Eye (tissue), 1 donor: ENCODE measurements around the gene IRAG1.
A peak's percentile ranks its signal among the peaks of the same experiment; 100 is the strongest.

ENCODE experiments used
- DNase-seq: peaks from one replicate; pipeline ENCODE4 v3.0.0-alpha.2; 2015

The IRAG1 gene

GRCh38 chr11:10664496-10664895 is 29.1 kb downstream of the IRAG1 start:
- DNase-seq = no peak

GRCh38 chr11:10663990-10664389 is 29.6 kb downstream of the IRAG1 start:
- DNase-seq = no peak

GRCh38 chr11:10663365-10663764 is 30.2 kb downstream of the IRAG1 start:
- DNase-seq = no peak

- no peak for DNase-seq
Measured at GRCh38 chr11:10660323-10660722, 33.2 kb downstream of the IRAG1 start.

GRCh38 chr11:10659339-10660216 is 34.0 kb downstream of the IRAG1 start:
- no peak for DNase-seq

- DNase-seq = no peak
Measured at GRCh38 chr11:10658621-10659338, 34.8 kb downstream of the IRAG1 start.

- no peak for DNase-seq
Measured at GRCh38 chr11:10657308-10658271, 36.0 kb downstream of the IRAG1 start.

GRCh38 chr11:10655943-10656576 is 37.5 kb downstream of the IRAG1 start:
- DNase-seq = no peak

- DNase-seq = no peak
Measured at GRCh38 chr11:10655227-10655626, 38.3 kb downstream of the IRAG1 start.

GRCh38 chr11:10654811-10655150 is 38.8 kb downstream of the IRAG1 start:
- DNase-seq = no peak

- peak; percentile 60 for DNase-seq
Measured at GRCh38 chr11:10653946-10654810, 39.4 kb downstream of the IRAG1 start.

GRCh38 chr11:10653261-10653660 is 40.3 kb downstream of the IRAG1 start:
- DNase-seq = no peak

- DNase-seq = no peak
Measured at GRCh38 chr11:10651656-10652361, 41.7 kb downstream of the IRAG1 start.

- DNase-seq = no peak
Measured at GRCh38 chr11:10650630-10651029, 42.9 kb downstream of the IRAG1 start.

- DNase-seq = no peak
Measured at GRCh38 chr11:10650166-10650565, 43.4 kb downstream of the IRAG1 start.

- no peak for DNase-seq
Measured at GRCh38 chr11:10648871-10649270, 44.7 kb downstream of the IRAG1 start.

GRCh38 chr11:10646681-10647355 is 46.7 kb downstream of the IRAG1 start:
- no peak for DNase-seq

- no peak for DNase-seq
Measured at GRCh38 chr11:10646005-10646404, 47.5 kb downstream of the IRAG1 start.

- no peak for DNase-seq
Measured at GRCh38 chr11:10645212-10645795, 48.3 kb downstream of the IRAG1 start.
